Measurements from ENCODE around the gene ERC2.

ERC2 gene

GRCh38 chr3:56365905-56366640 is 102.2 kb downstream of the ERC2 start:
- no peak for DNase-seq

GRCh38 chr3:56364665-56365064 is 103.6 kb downstream of the ERC2 start:
- no peak for DNase-seq

- DNase-seq = no peak
Measured at GRCh38 chr3:56363720-56364119, 104.5 kb downstream of the ERC2 start.

GRCh38 chr3:56361731-56362130 is 106.5 kb downstream of the ERC2 start:
- no peak for DNase-seq

GRCh38 chr3:56357266-56357665 is 111.0 kb downstream of the ERC2 start:
- no peak for DNase-seq

GRCh38 chr3:56356808-56357207 is 111.5 kb downstream of the ERC2 start:
- DNase-seq = no peak

GRCh38 chr3:56355570-56356185 is 112.6 kb downstream of the ERC2 start:
- DNase-seq = no peak

GRCh38 chr3:56351537-56351936 is 116.7 kb downstream of the ERC2 start:
- no peak for DNase-seq

GRCh38 chr3:56347219-56347871 is 120.9 kb downstream of the ERC2 start:
- peak; percentile 25 for DNase-seq

- DNase-seq = no peak
Measured at GRCh38 chr3:56342475-56342874, 125.8 kb downstream of the ERC2 start.

GRCh38 chr3:56339671-56340070 is 128.6 kb downstream of the ERC2 start:
- no peak for DNase-seq

GRCh38 chr3:56339244-56339643 is 129.0 kb downstream of the ERC2 start:
- DNase-seq = no peak

- no peak for DNase-seq
Measured at GRCh38 chr3:56336023-56336422, 132.2 kb downstream of the ERC2 start.

- DNase-seq = no peak
Measured at GRCh38 chr3:56324473-56324872, 143.8 kb downstream of the ERC2 start.

- DNase-seq = no peak
Measured at GRCh38 chr3:56323986-56324420, 144.3 kb downstream of the ERC2 start.

GRCh38 chr3:56322862-56323261 is 145.4 kb downstream of the ERC2 start:
- no peak for DNase-seq

- DNase-seq = no peak
Measured at GRCh38 chr3:56321892-56322291, 146.4 kb downstream of the ERC2 start.

GRCh38 chr3:56321383-56321782 is 146.9 kb downstream of the ERC2 start:
- no peak for DNase-seq

GRCh38 chr3:56320883-56321282 is 147.4 kb downstream of the ERC2 start:
- DNase-seq = no peak

GRCh38 chr3:56318891-56319290 is 149.4 kb downstream of the ERC2 start:
- DNase-seq = no peak

GRCh38 chr3:56316944-56317343 is 151.3 kb downstream of the ERC2 start:
- DNase-seq = no peak

- DNase-seq = no peak
Measured at GRCh38 chr3:56314842-56315241, 153.4 kb downstream of the ERC2 start.

- DNase-seq = no peak
Measured at GRCh38 chr3:56309465-56309864, 158.8 kb downstream of the ERC2 start.

- no peak for DNase-seq
Measured at GRCh38 chr3:56308471-56308870, 159.8 kb downstream of the ERC2 start.

Data from NCI-H2029 (cell line).